Peyer's patch (tissue), 4 donors: Measurements from ENCODE around the gene RPL11.

ENCODE experiments used
- CTCF ChIP-seq, 6 experiments: fragments of 450-650 bp in 4 of 6; fragments of 200-600 bp in 2 of 6; sonication (generic) in 1 of 6; IDR thresholded peaks; one replicate each; pipeline ENCODE4 v1.5.1; 2017 to 2019; ENCODE audit warnings: antibody characterized with exemption in 6 of 6, mild to moderate bottlenecking in 3 of 6, moderate library complexity in 1 of 6
- POLR2A ChIP-seq, 2 donors: fragments of 450-650 bp; IDR thresholded peaks; one replicate each; pipeline ENCODE4 v1.5.1; 2017; ENCODE audit warnings: antibody characterized with exemption in 2 of 2, mild to moderate bottlenecking in 2 of 2, moderate library complexity in 2 of 2

- no peak for TF ChIP-seq POLR2A (IDR thresholded peaks at IDR 0.05)
- TF ChIP-seq CTCF (IDR thresholded peaks at IDR 0.05), result no peak
These were observed 18.4 kb upstream of the RPL11 start for GRCh38 chr1:23673086-23673813.
